Sciatic nerve (tissue), 2 donors: Measurements from ENCODE around the gene GARNL3. TPM values are rescaled to one million over a fixed set of nuclear protein-coding genes. Genes with fewer than 3 reads are reported as not detected.

Source experiments
- ATAC-seq: fragments of 200-7000 bp; cut with Tn5 transposase; one replicate; pipeline ENCODE4 v1.9.1; 2020; ENCODE audit warnings: mild to moderate bottlenecking, moderate library complexity
- DNase-seq: peaks from one replicate; pipeline ENCODE4 v3.0.0-alpha.2; 2020; ENCODE audit warnings: low spot score
- intact Hi-C: fragments of 100-400 bp; cut with DNase I; formaldehyde crosslinking; loops from one replicate; pipeline ENCODE4 v1.14.2; 2022
- total RNA-seq: library from RNA; stranded (reverse); fragmentation: NEBNext Ultra II Directional; extraction: Animal tissue kit (Norgen Biotek cat#: 25700); gene quantifications from one replicate; pipeline ENCODE4 v1.2.1, GENCODE V29; 2021
- donor health status: DM: no; HTN: no; CAD: no.
- donor health status: DM: no; HTN: no; CAD: no.

GARNL3 gene
- total RNA-seq, 1 donor from 2014 or later: 33.7 TPM

GRCh38 chr9:127393645-127394044, 129.1 kb downstream of the GARNL3 start:
- intact Hi-C loops: no loop called here
- DNase-seq: no peak
- ATAC-seq: no peak

- no peak for ATAC-seq
- intact Hi-C loops: no loop called here
Observed at GRCh38 chr9:127395497-127396252, 131.1 kb downstream of the GARNL3 start.

GRCh38 chr9:127396253-127396807, 131.8 kb downstream of the GARNL3 start:
- intact Hi-C loops: no loop called here
- ATAC-seq: no peak
- DNase-seq: no peak

More at GRCh38 chr9:127395497-127396252, 131.1 kb downstream of the GARNL3 start:
- no peak for DNase-seq

- peak; percentile 99 for DNase-seq
- intact Hi-C loops: no loop called here
- peak; percentile 99 for ATAC-seq
Observed at GRCh38 chr9:127396808-127397645, 132.5 kb downstream of the GARNL3 start, which contains the start of gene SLC2A8. SLC2A8 (plus strand) TSS chr9:127397169; CDS start chr9:127397231, 62 bp downstream.

GRCh38 chr9:127397646-127398274, 133.2 kb downstream of the GARNL3 start:
- ATAC-seq: no peak
- peak; percentile 74 for DNase-seq
- intact Hi-C loops: no loop called here

- intact Hi-C loops: no loop called here
- ATAC-seq (no peak), DNase-seq (no peak)
Observed at GRCh38 chr9:127398275-127398647, 133.7 kb downstream of the GARNL3 start.

- no peak for ATAC-seq
- DNase-seq: no peak
- intact Hi-C loops: no loop called here
Observed at GRCh38 chr9:127398715-127399400, 134.3 kb downstream of the GARNL3 start.

GRCh38 chr9:127399736-127400269, 135.2 kb downstream of the GARNL3 start:
- no peak for ATAC-seq
- intact Hi-C loops: no loop called here
- DNase-seq: no peak

- ATAC-seq: no peak
- no peak for DNase-seq
- intact Hi-C loops: no loop called here
Observed at GRCh38 chr9:127402401-127403090, 138.0 kb downstream of the GARNL3 start.

- intact Hi-C loops: no loop called here
- no peak for DNase-seq
- ATAC-seq: no peak
Observed at GRCh38 chr9:127403507-127404192, 139.1 kb downstream of the GARNL3 start.

GRCh38 chr9:127404631-127405030, 140.1 kb downstream of the GARNL3 start:
- DNase-seq (no peak), ATAC-seq (no peak)
- intact Hi-C loops: no loop called here

- no peak for ATAC-seq
- intact Hi-C loops: no loop called here
- no peak for DNase-seq
Observed at GRCh38 chr9:127405344-127406125, 141.0 kb downstream of the GARNL3 start.

GRCh38 chr9:127406799-127407491, 142.4 kb downstream of the GARNL3 start:
- ATAC-seq (peak; percentile 21), DNase-seq (no peak)
- intact Hi-C loops: no loop called here

GRCh38 chr9:127407492-127407843, 142.9 kb downstream of the GARNL3 start:
- intact Hi-C loops: no loop called here
- DNase-seq: no peak
- ATAC-seq: no peak

- intact Hi-C loops: no loop called here
- DNase-seq (no peak), ATAC-seq (peak; percentile 49)
Observed at GRCh38 chr9:127411122-127411521, 146.5 kb downstream of the GARNL3 start.

- no peak for ATAC-seq
- DNase-seq: no peak
- intact Hi-C loops: no loop called here
Observed at GRCh38 chr9:127415141-127415540, 150.6 kb downstream of the GARNL3 start.
